GM19455 (cell line): ENCODE data around the gene TMEM187.
A peak's percentile ranks its signal among the peaks of the same experiment; 100 is the strongest.

Experiments used
- ATAC-seq: cut with Tn5 transposase; IDR thresholded peaks from one replicate; pipeline ENCODE4 v1.9.1; 2021; ENCODE audit not compliant: unreplicated experiment

Gene TMEM187, protein sequence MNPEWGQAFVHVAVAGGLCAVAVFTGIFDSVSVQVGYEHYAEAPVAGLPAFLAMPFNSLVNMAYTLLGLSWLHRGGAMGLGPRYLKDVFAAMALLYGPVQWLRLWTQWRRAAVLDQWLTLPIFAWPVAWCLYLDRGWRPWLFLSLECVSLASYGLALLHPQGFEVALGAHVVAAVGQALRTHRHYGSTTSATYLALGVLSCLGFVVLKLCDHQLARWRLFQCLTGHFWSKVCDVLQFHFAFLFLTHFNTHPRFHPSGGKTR

DNA sequence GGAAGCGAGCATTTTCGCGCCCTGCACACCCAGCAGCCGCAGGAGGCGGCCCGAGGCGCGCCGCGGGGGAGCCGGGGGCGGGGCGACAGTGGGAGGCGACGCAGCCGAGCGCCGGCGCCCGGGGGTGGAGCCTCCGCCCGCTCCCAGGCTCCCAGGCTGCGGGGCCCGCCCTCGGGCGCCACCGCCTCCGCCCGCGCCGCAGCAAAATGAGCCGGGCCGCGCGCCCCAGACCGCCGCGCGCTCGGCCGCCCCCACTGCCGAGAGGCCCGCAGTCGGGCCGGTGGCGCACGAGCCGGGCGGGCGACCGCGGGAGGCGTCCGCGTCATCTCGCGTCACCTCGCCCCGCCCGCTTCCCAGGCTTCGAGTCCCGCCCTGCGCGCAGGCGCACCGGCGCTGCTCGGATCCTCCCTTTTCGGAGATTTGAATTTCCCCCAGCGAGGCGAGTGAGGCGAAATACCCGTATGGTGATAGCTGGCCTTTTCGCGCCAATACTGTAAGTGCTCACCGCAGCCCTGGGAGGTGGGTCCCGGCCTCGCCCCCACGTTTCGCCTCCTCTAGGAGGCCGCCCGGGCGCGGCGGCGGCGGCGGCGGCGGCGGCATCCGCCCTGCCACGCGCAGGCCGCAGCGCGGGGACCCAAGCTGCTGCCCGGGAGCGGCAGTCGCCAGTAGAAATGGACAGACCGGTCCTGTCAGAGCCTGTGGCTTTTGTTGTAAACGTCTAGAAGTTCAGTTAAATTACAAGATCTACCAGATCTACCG, at the start of gene TMEM187:
Gene TMEM187 (plus strand): TSS at position 387 of the 759 bp plus-strand sequence. CDS start 9,309 bp downstream, outside the sequence.
- peak; percentile 38 for ATAC-seq

DNA sequence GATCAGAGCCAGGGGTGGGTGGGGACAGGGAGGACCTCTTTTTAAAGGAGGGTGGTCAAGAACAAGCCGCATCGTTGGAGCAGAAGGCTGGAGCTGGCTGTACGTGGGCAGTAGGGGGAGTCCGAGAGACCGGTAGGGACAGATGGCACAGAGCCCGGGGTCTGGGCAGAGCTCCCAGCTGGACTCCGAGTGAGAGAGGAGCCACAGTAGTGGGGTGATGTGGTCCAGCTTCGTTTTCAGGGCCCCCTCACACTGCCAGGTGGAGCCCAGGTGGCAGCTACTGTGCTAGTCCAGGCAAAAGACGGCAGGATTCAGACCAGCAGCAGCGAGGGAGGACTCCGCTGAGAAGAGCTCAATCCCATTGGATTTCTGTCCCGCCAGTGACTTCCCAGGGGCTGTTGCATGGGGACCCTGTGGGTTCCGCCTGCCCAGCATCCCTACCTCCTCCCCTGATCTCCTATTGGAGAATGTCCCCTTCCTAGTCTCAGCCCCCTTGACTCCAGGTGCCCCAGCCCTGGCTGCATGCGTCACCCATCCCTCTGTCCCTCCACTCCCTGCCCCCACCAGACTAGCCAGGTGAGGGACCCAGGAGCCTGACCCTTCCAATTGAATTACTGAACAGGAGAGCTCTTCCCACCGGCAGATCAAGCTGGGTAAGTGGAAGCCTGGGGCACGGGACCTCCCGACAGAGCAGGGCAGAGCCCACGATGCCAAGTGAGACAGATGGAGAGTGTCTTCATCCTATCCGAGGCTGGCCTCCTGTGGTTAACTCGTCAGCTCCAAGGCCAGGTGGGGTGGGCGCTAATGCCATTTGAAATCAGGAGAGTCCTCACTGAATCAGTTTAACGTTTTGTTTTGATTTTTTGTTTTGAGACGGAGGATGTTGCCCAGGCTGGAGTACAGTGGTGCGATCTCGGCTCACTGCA, 49.4 kb upstream of the TMEM187 start:
- no peak for ATAC-seq

DNA sequence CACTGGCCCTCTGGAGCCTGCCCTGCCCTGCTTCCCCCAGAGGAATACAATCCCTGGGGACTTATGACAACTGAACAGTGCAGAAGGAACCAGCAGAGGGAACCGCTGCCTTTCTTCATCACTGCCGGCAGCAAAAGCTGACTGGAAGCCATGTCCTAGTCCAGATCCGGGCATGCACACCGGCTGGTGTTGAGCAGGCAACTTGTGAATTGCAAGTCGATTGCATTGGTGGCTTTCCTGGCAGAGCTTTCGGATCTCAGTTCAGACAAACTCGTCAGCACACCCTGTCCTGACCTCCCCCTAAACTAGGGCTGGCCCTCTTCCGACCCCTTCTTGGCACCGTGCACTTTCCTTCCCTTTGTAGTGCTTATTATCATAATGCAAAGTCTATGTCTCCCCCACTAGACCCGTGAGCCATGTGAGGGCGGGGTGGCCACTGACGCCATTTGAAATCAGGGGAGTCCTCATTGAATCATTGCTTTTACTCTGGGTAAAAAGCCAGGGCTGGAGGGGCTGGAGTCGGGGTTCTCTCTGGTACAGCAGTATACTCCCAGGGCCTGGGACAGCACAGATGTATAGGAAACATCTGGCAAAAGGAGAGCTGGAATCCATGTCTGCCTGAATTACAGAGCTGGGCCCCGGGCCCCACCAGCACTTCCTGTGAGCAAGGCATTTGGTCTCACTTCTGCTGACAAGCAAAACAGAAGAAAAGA, 48.2 kb upstream of the TMEM187 start:
- no peak for ATAC-seq

DNA sequence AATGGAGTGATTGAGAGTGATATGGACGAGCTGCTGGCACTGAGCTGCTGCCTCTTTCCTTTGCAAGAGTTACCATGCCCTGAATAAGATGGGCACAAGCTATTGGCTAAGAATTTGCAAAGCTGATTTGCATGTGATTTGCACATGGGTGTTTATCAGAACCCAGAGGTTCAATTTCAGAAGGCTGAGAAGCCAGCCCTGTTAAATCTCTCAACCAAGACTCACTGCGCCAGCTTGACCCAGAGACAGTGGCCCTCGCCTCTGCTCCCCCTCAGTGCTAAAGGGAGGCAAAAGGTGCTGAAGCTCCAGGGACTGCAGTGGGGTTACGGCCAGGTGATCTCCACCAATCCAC, 47.2 kb upstream of the TMEM187 start:
- no peak for ATAC-seq

DNA sequence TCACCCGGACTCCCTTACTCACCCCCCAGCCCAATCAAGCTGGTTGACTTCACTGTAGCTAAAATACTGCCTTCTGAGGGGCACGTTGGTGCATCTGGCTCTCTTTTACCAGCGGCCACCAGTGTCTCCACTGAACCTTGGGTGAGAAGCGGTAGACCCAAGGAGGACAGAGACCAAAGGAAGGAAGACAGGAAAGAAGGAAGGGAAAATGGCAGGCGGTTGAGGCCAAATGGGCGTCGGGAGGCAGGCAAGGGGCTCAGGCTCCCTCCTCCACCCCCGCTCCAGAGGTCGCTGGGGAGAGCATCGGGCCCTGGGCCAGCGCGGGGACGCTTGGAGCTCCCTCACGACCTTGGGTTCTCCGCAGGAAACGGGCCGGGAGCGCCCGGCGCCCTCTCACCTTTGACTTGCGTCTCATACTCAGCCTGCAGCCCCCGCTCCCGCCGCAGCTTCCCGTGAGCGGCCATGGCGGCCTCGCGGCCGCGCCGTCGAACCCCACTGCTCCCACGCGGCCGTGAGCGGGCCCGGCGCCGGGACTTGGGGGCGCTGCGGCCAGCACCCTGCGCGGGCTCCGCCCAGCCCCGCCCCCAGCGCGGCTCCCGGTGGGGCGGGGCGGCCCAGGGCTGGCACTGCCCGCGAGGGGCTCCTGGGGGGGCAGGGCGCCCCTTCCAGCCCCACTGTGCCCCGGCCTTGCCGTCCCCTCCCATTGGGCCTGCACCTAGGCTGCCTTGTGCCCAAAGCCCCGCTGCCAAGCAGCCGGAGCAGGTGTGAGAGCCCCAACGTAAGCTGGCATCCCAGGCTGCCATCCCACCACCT, 46.6 kb upstream of the TMEM187 start, which contains the start of gene ARHGAP4:
Gene ARHGAP4 (minus strand): TSS at position 526 of the 813 bp plus-strand sequence. CDS start 62 bp downstream, at position 464.
- no peak for ATAC-seq

DNA sequence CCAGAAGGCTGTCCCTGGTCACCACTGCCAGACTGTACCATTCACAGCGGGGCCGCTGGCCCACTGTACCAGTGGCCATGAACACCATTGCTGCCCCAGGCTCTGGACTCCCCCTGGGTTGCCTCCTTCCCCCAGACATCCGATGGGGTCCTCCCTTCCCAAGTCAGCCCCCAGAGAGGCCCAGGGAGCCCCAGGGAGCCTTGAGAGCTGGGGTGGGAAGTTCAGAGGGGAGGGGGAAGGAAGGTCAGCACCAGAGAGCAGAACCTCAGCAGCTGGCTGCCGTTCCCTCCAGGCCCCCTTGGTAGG, 46.0 kb upstream of the TMEM187 start:
- no peak for ATAC-seq

DNA sequence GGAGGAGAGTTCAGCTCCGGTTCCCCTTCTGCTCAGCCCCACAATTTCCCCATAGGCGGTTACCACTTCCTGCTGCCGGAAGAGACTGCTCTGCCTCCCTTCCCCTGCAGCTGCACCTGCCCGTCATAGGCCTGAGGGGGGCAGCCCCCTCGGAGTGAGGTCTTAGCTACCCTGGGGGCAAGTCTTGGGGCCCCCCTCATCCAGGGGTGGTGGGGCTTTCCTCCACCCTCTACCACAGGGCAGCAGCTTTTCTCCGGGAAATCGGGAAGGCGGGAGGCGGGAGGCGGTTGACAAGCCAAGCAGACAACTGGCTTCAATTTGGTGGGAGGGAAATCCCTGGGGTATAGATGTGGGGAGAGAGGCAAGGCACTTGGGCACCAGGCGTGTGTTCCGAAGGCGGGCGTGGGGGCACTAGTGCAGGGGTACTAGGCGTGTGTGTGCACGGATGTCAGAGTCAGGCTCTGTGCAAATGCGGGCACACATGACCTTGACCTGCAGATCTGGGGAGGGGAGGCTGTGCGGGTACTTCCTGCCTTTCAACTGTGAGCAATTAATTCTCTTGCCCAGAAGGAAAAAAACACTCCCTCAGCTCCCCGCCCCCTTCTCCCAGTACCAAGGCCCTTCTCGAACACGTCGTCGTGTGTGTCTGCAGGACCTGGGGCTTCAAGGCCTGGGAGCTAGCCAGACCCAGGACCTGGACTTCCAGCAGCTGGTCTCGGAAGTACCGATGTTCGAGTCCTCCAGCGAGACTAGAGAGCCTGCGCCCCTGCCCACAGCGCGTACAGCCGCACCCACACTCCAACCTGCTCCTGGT, 45.5 kb upstream of the TMEM187 start:
- peak; percentile 40 for ATAC-seq

DNA sequence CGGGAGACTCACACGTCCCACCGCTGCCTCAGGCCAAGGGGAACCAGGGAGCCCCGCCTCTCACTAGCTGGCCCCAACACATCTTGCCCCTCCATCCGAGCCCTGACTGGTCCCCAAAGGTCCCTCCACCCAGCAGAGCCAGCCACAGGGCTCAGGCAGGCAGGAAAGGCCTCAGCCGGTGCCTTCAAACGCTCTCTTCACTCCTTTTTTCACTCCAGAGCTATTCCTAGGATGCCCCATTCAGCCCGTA, 45.0 kb upstream of the TMEM187 start:
- ATAC-seq, result no peak

DNA sequence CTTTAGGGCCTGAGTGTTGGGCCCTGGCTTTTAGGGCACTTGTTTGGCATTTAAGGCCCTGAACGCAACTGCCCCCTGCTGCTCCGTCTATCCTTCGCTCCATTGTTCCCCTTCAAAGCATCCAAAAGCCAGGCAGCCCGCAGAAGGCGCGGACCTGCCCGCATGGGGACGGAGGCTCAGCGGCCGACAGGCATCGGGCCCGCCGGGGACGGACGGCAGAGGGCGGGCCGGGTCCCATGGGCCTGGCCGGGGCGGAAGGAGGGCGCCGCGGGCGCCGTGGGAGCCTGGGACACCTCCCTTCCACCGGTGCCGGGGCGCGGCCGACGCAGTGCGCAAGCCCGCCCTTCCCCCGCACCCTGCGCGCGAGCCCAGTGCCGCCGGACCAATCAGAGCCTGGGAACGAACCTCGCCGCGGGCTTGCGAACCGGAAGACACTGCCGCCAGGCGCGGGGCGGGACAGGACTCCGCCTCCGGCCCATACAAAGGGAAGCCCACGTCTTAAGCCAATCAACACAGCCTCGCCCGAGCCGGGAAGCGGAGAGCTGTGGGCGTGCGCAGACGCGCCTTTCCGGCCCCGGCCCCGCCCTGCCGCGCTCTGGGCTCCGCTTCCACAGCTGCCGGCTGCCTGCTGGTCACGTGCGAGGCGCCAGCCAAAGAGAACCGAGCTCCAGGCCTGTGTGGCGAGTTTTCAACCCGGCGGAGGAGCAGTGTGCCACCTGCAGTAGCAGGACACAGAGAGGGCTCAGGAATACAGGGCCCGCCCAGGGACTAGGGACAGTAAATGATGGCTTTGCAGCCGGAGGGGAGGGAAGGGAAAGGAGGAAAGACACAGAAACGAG, 44.4 kb upstream of the TMEM187 start:
- peak; percentile 67 for ATAC-seq

DNA sequence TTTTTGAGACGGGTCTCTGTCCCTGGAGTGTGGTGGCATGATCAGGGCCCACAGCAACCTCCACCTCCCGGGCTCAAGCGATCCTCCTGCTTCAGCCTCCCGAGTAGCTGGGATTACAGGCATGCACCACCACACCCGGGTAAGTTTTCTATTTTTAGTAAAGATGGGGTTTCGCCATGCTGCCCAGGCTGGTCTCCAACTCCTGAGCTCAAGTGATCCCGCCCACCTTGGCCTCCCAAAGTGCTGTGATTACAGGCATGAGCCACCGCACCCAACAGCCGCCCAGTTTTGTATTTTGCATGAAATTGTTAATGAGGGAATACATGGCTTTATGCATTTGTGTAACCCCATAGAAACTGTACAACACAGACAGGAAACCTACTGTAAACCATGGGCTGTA, 43.7 kb upstream of the TMEM187 start:
- no peak for ATAC-seq

DNA sequence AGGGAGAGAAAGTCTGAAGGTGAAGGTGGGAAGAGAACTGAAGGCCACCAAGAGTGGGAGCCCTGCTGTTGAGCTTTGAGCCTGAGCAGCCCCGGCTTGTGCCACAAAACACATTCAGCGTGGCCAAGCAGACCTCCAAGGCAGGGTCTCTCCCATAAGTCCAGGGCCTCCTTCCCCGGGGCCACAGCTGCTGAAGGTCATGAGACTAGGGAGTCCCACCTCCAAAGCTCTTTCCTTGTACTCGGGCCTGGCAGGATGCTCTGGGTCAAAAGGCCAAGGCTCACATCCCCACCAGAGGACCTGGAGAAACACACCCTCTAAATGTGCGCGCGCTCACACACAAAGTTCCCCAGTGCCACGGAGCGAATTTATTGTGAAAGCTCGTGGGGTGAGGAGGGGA, 43.0 kb upstream of the TMEM187 start:
- no peak for ATAC-seq

DNA sequence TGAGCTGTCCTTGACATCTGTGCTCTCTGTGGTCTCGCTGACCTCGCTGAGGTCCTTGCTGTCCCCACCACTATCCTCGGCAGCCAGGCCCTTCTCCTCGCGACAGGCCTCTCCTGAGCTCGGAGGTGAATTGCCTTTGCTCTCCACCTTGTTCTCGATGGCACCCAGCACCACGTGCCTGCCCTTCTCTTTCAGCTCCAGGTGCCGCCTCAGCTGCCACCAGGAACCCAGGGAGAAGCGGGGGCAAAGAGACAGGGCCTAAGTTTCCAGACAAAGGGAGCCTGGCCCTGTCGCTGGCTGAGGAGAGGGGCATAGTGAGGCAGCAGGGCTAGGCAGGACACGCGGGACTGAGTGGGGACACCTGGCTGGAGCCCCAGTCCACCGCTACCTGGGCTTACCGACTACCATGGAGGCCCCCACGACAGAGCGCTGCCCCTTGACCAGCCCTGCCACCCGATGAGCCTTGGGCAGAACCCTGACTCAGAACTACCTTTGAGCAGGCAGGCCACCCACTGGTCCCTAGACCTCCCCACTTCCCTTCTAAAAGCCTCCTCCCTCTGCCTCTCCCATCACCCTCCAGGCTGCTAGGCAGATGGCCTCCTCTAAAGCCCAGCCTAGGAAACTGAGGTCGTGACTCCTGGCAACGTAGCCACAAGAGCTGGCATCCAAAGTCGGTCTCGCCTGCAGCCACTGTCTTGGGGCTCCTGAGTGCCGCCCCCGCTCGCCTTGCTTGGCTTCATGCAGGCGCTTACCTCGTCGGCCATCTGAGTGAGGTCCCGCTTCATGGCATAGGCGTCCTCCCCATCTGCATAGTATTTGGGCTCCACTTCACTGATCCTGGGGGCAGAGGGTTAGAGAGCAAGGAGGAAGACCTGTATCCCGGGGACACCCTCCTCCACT, 42.3 kb upstream of the TMEM187 start:
- no peak for ATAC-seq

DNA sequence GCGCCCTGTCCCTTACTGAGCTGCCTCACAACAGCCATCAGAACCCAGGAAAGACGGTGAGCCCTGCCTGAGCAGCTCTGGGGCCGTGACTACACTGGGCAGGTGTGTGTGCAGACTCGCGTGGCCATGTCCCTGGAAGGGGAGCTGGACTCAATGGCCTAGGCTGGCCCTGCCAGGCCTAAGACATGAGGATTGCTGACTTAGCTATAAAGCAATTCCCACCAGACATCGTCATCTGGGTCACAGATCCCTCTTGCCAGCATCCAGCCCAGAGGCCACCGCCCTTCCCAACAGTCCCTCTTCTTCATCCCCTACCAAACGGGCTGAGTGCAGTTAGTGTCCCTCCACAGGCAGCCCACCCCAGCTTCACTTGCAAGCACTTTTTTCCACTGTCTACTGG, 41.4 kb upstream of the TMEM187 start:
- ATAC-seq, result no peak

DNA sequence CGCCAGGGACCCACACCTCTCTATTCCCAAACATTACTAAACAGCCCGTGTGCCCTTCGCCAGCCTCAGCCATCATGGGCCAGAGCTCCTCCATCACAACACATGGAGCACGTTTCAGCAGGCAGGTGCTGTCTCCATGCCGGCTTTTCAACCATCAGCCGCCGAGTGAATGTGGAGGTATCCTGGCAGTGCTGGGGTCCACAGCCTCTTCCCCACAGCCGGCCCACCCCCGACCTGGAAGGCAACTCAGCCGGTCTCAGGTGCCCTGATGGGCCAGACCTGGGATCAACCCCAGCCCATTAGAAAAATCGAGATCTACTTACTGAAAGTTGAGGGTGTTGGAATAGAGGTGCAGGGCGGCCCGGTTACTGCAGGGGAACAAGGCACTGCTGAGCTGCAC, 40.8 kb upstream of the TMEM187 start:
- no peak for ATAC-seq

DNA sequence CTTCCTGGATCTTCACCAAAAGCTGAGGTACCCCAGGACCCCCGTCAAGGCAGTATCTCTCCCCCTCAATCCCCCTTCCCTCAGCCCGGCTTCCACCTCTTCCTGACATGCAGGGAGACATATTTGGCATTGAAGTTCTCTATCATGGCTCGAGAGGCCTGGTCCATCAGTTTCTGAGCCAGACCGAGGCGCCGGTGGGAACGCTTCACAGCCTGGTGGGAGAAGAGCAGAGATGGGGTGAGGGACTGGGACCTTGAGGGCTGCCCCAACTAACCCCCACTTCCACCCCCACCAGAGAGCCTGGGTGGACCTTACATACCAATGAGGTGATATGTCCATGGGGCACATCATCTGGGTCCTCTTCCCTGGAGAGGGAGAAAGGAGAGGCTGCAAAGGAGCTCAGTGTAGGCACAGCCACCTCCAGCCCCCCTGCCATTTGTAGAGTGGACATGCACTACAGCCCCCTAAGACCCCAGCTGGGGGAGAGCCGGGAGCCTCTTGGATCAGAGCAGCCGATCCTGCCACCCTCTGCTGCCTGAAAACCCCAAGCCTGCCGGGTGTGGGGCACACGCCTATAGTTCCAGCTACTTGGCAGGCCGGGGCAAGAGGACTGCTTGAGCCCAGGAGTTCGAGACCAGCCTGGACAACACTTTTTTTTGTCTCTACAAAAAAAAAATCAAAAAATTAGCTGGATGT, 40.2 kb upstream of the TMEM187 start:
- no peak for ATAC-seq

DNA sequence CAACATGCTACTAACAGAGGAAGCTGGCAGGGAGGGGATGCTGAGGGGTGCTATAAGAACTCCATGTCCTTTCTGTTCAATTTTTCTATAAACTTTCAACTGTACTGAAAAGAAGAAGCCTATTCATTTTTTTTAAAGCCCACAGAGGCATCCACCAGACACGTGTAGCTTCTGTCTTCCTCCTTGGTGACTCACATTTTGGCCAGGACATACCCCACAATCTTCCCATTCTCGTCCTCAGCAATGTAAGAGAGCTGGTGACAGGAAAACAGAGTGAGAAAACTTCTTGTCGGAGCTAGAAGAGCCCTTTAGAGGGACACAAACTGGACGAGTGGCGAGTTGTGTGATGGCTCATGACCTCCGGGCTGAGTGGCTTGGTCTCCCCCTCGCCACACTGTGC, 38.8 kb upstream of the TMEM187 start:
- no peak for ATAC-seq

DNA sequence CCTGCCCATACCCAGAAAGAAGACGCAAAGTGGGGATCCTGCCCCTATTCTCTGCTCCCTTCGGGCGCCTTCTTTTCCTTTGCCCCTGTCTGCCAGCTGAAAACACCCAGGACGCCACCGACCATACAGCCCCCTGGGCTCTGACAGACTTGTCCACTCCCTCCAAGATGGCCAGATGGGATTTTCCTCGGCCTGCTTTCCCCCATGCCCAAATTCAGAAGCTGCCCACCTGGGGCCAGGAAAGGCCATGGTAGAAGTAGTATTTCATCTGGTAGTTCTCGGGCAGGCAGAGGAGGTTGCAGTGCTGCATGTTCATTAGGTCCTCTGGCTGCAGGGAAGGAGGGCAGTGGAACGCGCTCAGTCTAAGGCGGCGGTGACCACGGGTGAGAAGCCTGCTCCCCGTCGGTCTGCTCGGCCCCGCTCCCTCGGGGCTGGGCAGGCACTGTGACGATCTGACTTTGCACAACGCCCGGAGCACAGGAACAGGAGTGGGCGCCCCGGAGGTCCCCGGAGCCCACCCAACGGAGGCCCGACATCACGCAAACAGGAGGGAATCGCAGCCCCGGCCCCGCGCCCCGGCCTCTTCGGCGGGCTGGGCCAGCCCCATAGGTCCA, 38.3 kb upstream of the TMEM187 start:
- no peak for ATAC-seq
